CD4-positive, alpha-beta T cell (primary cell): ENCODE measurements around the gene ATP11A. TPM values are rescaled to one million over a fixed set of nuclear protein-coding genes. Genes with fewer than 3 reads are reported as not detected.

Experiments
- ATAC-seq: fragments of 200-7000 bp; cut with Tn5 transposase; one replicate; pipeline ENCODE4 v1.10.0; 2022; ENCODE audit warnings: mild to moderate bottlenecking; ENCODE audit not compliant: poor library complexity
- CTCF ChIA-PET: fragments of 350-600 bp; sonication (Branson Sonifier 250); formaldehyde crosslinking; loops from one replicate; lab custom pipeline; 2021; ENCODE audit warnings: antibody characterized with exemption, inconsistent platforms; lab: Charles Lee
- POLR2A ChIA-PET: fragments of 350-600 bp; sonication (Branson Sonifier 250); formaldehyde crosslinking; loops from one replicate; lab custom pipeline; 2021; ENCODE audit warnings: antibody characterized with exemption, inconsistent platforms; lab: Charles Lee
- DNase-seq, 14 experiments: peaks; one replicate each; pipeline ENCODE4 v3.0.0-alpha.2; 2013 to 2020; ENCODE audit warnings: mixed read lengths in 2 of 14
- H3K27ac ChIP-seq, 2 donors: one replicate each; pipeline versions ENCODE4 v1.5.1 to v1.7.0; 2013; ENCODE audit warnings: low read length in 2 of 2, low read depth in 1 of 2, mild to moderate bottlenecking in 1 of 2
- H3K27me3 ChIP-seq, 2 experiments: 1 replicate in 1 of 2; 2 replicates in 1 of 2; pipeline versions ENCODE4 v1.6.1 to v1.7.0; 2013; ENCODE audit warnings: low read length in 2 of 2, control low read depth in 1 of 2, mild to moderate bottlenecking in 1 of 2, moderate library complexity in 1 of 2; ENCODE audit not compliant: insufficient read depth in 2 of 2, control insufficient read depth in 1 of 2
- H3K36me3 ChIP-seq: one replicate; pipeline ENCODE4 v1.6.1; 2013; ENCODE audit warnings: low read length, control low read depth; ENCODE audit not compliant: insufficient read depth
- H3K4me1 ChIP-seq: one replicate; pipeline ENCODE4 v1.6.1; 2013; ENCODE audit warnings: low read length, control low read depth; ENCODE audit not compliant: insufficient read depth
- H3K4me3 ChIP-seq: one replicate; pipeline ENCODE4 v1.5.1; 2013; ENCODE audit warnings: mild to moderate bottlenecking, low read length, moderate library complexity
- H3K9me3 ChIP-seq, 2 experiments: 1 replicate in 1 of 2; 2 replicates in 1 of 2; pipeline versions ENCODE4 v1.6.1 to v1.7.0; 2013; ENCODE audit warnings: low read length in 2 of 2, mild to moderate bottlenecking in 2 of 2, control low read depth in 1 of 2, moderate library complexity in 1 of 2; ENCODE audit not compliant: control insufficient read depth in 1 of 2, insufficient read depth in 1 of 2
- H3K27ac Mint-ChIP-seq: one replicate; pipeline ENCODE4 v1.8.0; 2020; ENCODE audit warnings: mixed read lengths
- H3K27me3 Mint-ChIP-seq: one replicate; pipeline ENCODE4 v1.8.0; 2021; ENCODE audit warnings: mixed read lengths
- H3K36me3 Mint-ChIP-seq: one replicate; pipeline ENCODE4 v1.8.0; 2021; ENCODE audit warnings: low read depth, mixed read lengths
- H3K4me1 Mint-ChIP-seq: one replicate; pipeline ENCODE4 v1.8.0; 2021; ENCODE audit warnings: low read depth, mixed read lengths
- H3K4me3 Mint-ChIP-seq: one replicate; pipeline ENCODE4 v1.8.0; 2020; ENCODE audit warnings: mild to moderate bottlenecking, mixed read lengths
- H3K9me3 Mint-ChIP-seq: one replicate; pipeline ENCODE4 v1.8.0; 2020; ENCODE audit warnings: mixed read lengths
- CTCF ChIP-seq: fragments of 200-600 bp; IDR thresholded peaks from one replicate; pipeline ENCODE4 v1.8.0; 2022; ENCODE audit warnings: antibody characterized with exemption, mild to moderate bottlenecking
- intact Hi-C, 2 experiments: fragments of 100-400 bp; cut with DNase I in 1 of 2; cut with micrococcal nuclease in 1 of 2; formaldehyde crosslinking; loops; one replicate each; pipeline versions ENCODE4 v1.15.1 to v1.9.0; 2023 to 2025; cut with DNase I, micrococcal nuclease
- total RNA-seq, 174 experiments: library from RNA in 2 of 174; stranded (reverse) in 2 of 174; gene quantifications; one replicate each; pipeline ENCODE4 v1.2.3 and lab custom pipeline; 2021 to 2026

ATP11A gene
- total RNA-seq, 2 experiments from 2014 or later, result 56.7 to 66.8 TPM

DNA sequence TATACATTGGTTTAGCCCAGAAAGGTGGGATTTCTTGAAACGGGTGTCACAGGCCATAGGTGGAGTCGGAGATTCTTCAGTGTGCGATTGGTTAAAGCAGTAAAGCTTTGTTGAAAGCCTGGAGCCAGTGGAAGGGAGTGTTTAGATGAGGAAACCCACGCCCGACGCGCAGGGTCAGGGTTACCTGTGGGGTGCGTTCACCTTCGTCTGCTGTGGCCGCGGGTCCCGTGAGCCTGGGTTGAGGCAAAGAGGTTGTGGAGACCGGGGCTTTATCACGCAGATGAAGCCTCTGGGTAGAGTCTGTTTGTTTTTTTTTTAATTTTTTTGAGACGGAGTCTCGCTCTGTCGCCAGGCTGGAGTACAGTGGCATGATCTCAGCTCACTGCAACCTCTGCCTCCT lies 30.4 kb downstream of the ATP11A start:
- Mint-ChIP-seq H3K36me3 (peaks cover 9% of the 10 kb centered on the region), H3K9me3 (no peaks in the 10 kb centered on the region), H3K4me3 (no peak overlapping the region), H3K27me3 (no peaks in the 10 kb centered on the region), H3K4me1 (peaks cover 41% of the 10 kb centered on the region), H3K27ac (no peak overlapping the region)
- no peaks in the 10 kb centered on the region for H3K9me3 ChIP-seq
- ATAC-seq (no peak), DNase-seq (no peak)
- peaks cover 13% of the 10 kb centered on the region for H3K4me1 ChIP-seq
- H3K27ac ChIP-seq, result no peak overlapping the region
- no peak for TF ChIP-seq CTCF
- POLR2A ChIA-PET, result no interaction called here
- no peaks in the 10 kb centered on the region for H3K27me3 ChIP-seq
- CTCF ChIA-PET, result no interaction called here
- intact Hi-C loops, result no loop called here
- no peak overlapping the region for H3K4me3 ChIP-seq
- H3K36me3 ChIP-seq, result no peaks in the 10 kb centered on the region

- H3K27me3 Mint-ChIP-seq, result no peaks in the 10 kb centered on the region
- intact Hi-C loops, result no loop called here
- H3K36me3 Mint-ChIP-seq, result peaks cover 9% of the 10 kb centered on the region
- peaks cover 18% of the 10 kb centered on the region for H3K4me1 ChIP-seq
- ChIA-PET CTCF (no interaction called here), POLR2A (no interaction called here)
- no peak for TF ChIP-seq CTCF
- H3K9me3 ChIP-seq, result no peaks in the 10 kb centered on the region
- no peaks in the 10 kb centered on the region for H3K9me3 Mint-ChIP-seq
- H3K4me3 ChIP-seq, result no peak overlapping the region
- H3K36me3 ChIP-seq, result no peaks in the 10 kb centered on the region
- peaks cover 47% of the 10 kb centered on the region for H3K4me1 Mint-ChIP-seq
- H3K27ac Mint-ChIP-seq, result no peak overlapping the region
- H3K4me3 Mint-ChIP-seq, result no peak overlapping the region
- ATAC-seq (no peak), DNase-seq (no peak)
- H3K27ac ChIP-seq, result no peak overlapping the region
- no peaks in the 10 kb centered on the region for H3K27me3 ChIP-seq
These were observed 31.0 kb downstream of the ATP11A start for GRCh38 chr13:112720814-112721197.

GRCh38 chr13:112721198-112722104 lies 31.6 kb downstream of the ATP11A start:
- DNase-seq, result no peak
- peaks cover 53% of the 10 kb centered on the region for H3K4me1 Mint-ChIP-seq

More at GRCh38 chr13:112721198-112722104, 31.6 kb downstream of the ATP11A start:
- H3K27ac Mint-ChIP-seq, result peak overlapping the region; percentile 8
- no peak for TF ChIP-seq CTCF
- no peak for ATAC-seq
- no peaks in the 10 kb centered on the region for H3K36me3 ChIP-seq
- no peak overlapping the region for H3K4me3 ChIP-seq
- no peaks in the 10 kb centered on the region for H3K9me3 ChIP-seq
- POLR2A ChIA-PET, result no interaction called here
- no peak overlapping the region for H3K27ac ChIP-seq
- peaks cover 9% of the 10 kb centered on the region for H3K36me3 Mint-ChIP-seq
- CTCF ChIA-PET, result no interaction called here
- peaks cover 25% of the 10 kb centered on the region for H3K4me1 ChIP-seq
- H3K27me3 ChIP-seq, result no peaks in the 10 kb centered on the region
- H3K4me3 Mint-ChIP-seq, result no peak overlapping the region
- intact Hi-C loops, result no loop called here
- no peaks in the 10 kb centered on the region for H3K9me3 Mint-ChIP-seq
- no peaks in the 10 kb centered on the region for H3K27me3 Mint-ChIP-seq
